T-helper 9 cell (primary cell): ENCODE measurements around the gene PUDP.
A peak's percentile ranks its signal among the peaks of the same experiment; 100 is the strongest.
"Not testable (repeated sequence)": the region's sequence is repeated elsewhere in the genome, so short reads cannot be mapped to it uniquely, and the experiment has no call there.

Experiments
- DNase-seq: peaks from one replicate; pipeline ENCODE4 v3.0.0-alpha.2; 2020
- total RNA-seq, 2 donors: gene quantifications; one replicate each; lab custom pipeline; 2026; lab: John Stamatoyannopoulos, UW

PUDP gene
- 4.6 to 9.1 reads per million in 2 donors for total RNA-seq

GRCh38 chrX:7147978-7148854, at the start of gene PUDP:
TSS of gene PUDP (minus strand) at chrX:7148153. CDS start at chrX:7148113, 40 bp downstream.
- peak; percentile 86 for DNase-seq

- no peak for DNase-seq
Measured at GRCh38 chrX:7194606-7195005, 46.7 kb upstream of the PUDP start.

GRCh38 chrX:7192871-7193270, 44.9 kb upstream of the PUDP start:
- no peak for DNase-seq

GRCh38 chrX:7191681-7192110, 43.7 kb upstream of the PUDP start:
- no peak for DNase-seq

- no peak for DNase-seq
Measured at GRCh38 chrX:7190157-7190556, 42.2 kb upstream of the PUDP start.

GRCh38 chrX:7188672-7189071, 40.7 kb upstream of the PUDP start:
- DNase-seq: no peak

GRCh38 chrX:7184816-7185215, 36.9 kb upstream of the PUDP start:
- DNase-seq: no peak

GRCh38 chrX:7179446-7179845, 31.5 kb upstream of the PUDP start:
- DNase-seq: no peak

- DNase-seq: not testable (repeated sequence)
Measured at GRCh38 chrX:7178859-7179258, 30.9 kb upstream of the PUDP start.

- DNase-seq: peak; percentile 15
Measured at GRCh38 chrX:7170898-7171297, 22.9 kb upstream of the PUDP start.

DNA sequence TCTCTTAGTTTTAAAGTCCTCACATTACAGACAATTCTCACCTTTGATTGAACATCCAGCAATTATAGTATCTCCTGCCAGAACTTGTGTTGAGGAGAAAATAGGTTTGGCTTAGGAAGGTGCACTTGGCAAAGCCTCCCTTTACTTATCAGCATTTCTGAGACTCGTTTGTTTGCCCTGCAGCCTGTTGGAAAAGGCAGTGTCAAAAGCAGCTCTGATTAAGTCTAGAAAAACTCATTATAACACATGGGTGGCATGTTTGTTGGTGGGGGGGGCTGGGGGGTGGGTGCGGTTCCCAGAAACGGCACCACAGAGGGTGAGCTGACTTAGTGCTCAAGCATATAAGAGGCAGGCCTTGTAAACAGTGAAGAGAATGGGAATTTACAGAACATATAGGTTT, 21.7 kb upstream of the PUDP start:
- DNase-seq: no peak

GRCh38 chrX:7168371-7168770, 20.4 kb upstream of the PUDP start:
- no peak for DNase-seq

GRCh38 chrX:7164174-7164573, 16.2 kb upstream of the PUDP start:
- DNase-seq: no peak

- no peak for DNase-seq
Measured at GRCh38 chrX:7163146-7163677, 15.3 kb upstream of the PUDP start.

DNA sequence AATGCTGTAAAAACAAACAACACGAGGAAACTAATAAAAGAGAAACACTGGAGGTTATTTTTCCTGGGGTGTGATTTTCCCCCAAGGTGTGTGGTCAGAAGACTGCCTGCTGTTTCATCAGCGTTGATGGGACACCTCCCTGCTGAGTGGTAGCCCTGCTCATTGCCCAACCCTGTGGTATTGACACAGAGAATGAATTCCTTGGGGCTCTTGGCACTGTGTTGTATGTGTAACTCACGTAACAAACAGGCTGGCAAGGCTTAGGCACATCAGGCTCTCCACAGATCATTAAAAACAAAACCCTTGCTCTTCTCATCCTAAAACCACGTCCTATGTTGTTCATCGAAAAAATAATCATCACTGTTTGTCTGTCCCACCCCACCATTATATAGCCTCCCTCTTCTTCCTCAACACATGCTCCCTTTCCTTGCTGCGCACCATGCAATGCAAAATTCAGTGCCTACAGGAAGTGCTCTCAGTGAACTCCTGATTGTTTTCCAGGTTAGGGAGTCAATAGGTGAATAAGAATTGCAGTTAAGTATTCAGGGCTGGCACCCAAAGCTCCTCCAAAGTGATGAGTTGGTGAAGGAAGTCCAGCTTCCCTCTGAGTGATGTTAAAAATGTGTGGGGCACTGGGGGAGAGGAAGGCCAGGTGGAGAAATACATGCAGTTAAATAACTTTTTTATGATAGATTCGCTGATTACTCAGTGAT, 11.4 kb upstream of the PUDP start:
- DNase-seq: no peak

- DNase-seq: no peak
Measured at GRCh38 chrX:7158468-7158990, 10.6 kb upstream of the PUDP start.

GRCh38 chrX:7156879-7157278, 8.9 kb upstream of the PUDP start:
- DNase-seq: no peak

GRCh38 chrX:7155163-7155562, 7.2 kb upstream of the PUDP start:
- DNase-seq: no peak

DNA sequence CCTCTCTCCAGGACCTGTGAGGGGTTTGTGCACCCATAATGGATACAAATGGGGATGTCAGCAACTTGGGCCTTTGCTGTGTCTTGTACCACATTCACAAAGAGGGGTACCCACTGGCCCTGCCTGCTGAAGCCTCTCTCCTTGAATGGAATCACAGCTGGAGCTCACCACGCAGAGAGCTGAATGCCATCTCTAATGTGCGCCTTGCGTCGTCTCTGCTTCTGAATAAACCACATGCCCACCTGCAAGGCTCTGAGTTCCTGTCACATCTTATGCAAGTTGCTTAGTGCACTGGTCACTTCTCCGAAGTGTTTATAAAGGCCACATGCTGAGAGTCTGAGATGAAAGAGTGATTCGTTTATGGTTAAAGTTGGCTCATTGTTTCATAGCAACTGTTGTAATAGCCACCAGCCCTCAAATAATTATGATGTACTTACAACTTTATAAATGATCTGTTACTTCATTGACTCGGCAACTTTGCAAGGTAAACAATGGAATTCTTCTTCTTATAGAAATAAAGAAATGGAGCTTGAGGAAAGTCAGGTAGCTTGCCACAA, 6.2 kb upstream of the PUDP start:
- DNase-seq: no peak

DNA sequence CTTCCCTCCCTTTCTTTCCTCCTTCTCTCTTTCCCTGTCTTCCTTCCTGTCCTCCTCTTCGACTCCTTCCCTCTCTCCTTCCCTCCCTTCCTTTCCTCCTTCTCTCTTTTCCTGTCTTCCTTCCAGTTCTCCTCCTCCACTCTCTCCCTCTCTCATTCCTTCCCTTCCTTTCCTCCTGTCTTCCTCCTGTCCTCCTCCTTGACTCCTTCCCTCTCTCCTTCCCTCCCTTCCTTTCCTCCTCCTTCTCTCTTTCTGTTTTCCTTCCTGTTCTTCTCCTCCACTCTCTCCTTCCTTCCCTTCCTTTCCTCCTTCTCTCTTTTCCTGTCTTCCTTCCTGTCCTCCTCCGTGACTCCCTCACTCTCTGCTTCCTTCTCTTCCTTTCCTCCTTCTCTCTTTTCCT, 5.3 kb upstream of the PUDP start:
- no peak for DNase-seq

- DNase-seq: no peak
Measured at GRCh38 chrX:7149411-7149810, 1.5 kb upstream of the PUDP start.

DNA sequence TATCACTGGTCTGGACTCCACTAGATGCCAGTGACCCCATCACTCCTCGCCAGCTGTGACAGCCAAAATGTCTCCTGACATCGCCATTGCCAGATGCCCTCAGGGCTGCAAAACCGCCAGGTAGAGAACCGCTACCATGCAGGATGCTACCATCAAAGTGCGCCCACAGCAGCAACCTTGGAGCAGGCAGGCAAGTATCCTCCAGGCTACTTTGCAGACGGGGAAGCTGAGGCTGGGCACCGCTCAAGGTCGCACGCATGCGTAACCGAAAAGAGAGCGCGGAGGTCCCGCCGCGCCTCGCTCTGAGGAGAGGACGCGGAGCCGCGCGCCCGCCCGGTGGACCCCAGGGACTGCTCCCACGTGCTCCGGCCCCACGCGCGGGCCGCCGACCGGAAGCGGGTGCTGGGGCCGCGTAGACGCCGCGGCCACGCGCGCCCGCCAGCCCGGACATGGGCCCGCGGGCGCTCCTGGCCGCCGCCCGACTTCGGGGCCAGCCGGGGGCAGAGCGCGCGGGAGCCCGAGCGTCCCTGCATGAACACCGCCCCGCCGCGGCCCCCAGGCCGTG, 458 bp downstream of the PUDP start, which contains the start of gene STS:
Gene STS, plus strand, starts transcription at position 300 of the 565 bp plus-strand sequence. CDS start 105,488 bp downstream, outside the sequence.
- peak; percentile 35 for DNase-seq
